Measurements from ENCODE around the gene ELOA.

DNA sequence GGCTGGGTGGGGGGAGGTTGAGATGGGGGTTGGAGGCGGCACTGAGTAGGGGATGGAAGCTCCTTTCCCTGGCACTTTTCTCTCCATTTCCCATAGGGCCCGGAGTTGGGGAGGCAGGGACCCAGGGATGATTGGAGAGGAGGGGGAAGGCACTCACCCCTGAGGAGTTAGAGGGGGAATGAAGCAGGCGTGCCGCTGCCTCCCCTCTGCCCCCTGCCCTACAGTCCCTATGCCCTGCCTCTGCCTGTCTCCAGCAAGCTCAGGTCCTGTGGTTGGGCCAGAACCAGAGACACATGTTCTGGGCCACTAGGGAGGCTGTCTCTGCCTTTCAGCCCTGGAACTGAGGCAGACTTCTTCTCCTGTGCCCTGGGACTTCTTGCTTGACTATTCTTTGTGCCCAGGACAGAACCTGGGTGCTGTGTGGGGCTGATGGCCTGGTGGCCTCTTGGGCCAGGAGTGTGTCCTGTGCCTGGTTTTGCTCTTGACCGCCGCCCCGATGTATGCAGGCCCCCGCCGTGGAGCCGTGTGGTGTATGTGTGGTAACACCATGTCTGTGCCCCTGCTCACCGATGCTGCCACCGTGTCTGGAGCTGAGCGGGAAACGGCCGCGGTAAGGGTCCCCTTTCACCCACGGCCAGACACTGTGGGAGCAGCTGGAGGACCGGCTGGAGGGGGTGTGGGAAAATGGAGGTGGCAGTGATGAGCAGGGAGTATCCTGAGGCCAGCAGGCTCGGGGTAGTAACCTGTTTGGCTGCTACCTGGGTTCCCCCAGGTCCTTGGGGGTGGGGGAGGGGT lies 49.1 kb downstream of the ELOA start:
- TF ChIP-seq, protein P1, sequence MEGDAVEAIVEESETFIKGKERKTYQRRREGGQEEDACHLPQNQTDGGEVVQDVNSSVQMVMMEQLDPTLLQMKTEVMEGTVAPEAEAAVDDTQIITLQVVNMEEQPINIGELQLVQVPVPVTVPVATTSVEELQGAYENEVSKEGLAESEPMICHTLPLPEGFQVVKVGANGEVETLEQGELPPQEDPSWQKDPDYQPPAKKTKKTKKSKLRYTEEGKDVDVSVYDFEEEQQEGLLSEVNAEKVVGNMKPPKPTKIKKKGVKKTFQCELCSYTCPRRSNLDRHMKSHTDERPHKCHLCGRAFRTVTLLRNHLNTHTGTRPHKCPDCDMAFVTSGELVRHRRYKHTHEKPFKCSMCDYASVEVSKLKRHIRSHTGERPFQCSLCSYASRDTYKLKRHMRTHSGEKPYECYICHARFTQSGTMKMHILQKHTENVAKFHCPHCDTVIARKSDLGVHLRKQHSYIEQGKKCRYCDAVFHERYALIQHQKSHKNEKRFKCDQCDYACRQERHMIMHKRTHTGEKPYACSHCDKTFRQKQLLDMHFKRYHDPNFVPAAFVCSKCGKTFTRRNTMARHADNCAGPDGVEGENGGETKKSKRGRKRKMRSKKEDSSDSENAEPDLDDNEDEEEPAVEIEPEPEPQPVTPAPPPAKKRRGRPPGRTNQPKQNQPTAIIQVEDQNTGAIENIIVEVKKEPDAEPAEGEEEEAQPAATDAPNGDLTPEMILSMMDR (conservative IDR thresholded peaks at IDR 0.05) = no peak
- TF ChIP-seq ZFX (IDR thresholded peaks at IDR 0.05) = no peak

All from C4-2B (cell line).